Left colon (tissue), 2 donors: ENCODE measurements around the gene CTF1. TPM values are rescaled to one million over a fixed set of nuclear protein-coding genes. Genes with fewer than 3 reads are reported as not detected.

Source experiments
- ATAC-seq: fragments of 200-7000 bp; cut with Tn5 transposase; one replicate; pipeline ENCODE4 v1.9.1; 2020; ENCODE audit warnings: mild to moderate bottlenecking, moderate library complexity
- DNase-seq, 2 donors: peaks; one replicate each; pipeline ENCODE4 v3.0.0-alpha.2; 2020
- intact Hi-C, 2 donors: fragments of 100-400 bp; cut with DNase I in 1 of 2; cut with micrococcal nuclease in 1 of 2; formaldehyde crosslinking; loops; one replicate each; pipeline versions ENCODE4 v1.11.2 to v1.14.0; 2022; cut with DNase I, micrococcal nuclease
- microRNA-seq, 2 donors: library from miRNA; unstranded; fragments of <30 nt; microRNA quantifications; one replicate each; pipeline versions ENCODE4 v1.1.0 to v1.2.0, GENCODE V29; 2020
- total RNA-seq, 2 donors: library from RNA; stranded (reverse); fragmentation: NEBNext Ultra II Directional; extraction: Animal tissue kit (Norgen Biotek cat#: 25700); gene quantifications; one replicate each; pipeline ENCODE4 v1.2.1, GENCODE V29; 2021
- donor health status: DM: no; HTN: no; CAD: no.
- donor health status: DM: yes; HTN: yes; CAD: no.

The CTF1 gene
- total RNA-seq, 2 donors from 2014 or later, result 0.24 to 1.7 TPM

DNA sequence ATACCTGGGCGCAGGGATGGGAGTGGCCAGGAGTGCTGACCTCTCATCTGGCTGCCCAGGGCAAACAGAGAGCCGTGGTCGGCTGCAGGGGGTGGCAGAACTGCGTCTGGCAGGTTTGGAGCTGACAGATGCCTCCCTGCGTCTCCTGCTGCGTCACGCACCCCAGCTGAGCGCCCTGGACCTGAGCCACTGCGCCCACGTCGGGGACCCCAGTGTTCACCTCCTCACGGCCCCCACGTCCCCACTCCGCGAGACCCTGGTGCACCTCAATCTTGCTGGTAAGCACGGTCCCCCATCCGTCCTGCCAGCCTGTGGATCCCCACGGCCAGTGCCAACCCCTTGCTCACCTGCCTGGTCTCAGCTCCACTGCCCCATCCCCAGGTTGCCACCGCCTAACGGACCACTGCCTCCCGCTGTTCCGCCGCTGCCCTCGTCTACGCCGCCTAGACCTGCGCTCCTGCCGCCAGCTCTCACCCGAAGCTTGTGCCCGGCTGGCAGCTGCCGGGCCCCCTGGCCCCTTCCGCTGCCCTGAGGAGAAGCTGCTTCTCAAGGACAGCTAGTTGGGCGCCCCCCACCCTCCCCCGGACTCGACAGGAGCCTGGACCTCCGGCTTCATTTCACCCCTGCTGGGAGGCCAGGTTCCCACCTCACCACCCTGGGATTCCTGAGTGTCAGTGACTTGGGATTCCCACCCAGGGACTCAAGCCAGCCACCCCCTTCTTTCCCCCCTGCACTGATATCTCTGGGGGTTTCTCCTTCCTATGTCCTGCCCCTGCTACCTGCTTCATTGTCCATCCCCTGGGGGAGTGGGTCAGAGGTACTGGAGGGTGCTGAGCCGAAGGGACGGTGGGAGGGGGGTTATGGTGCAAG lies 50.5 kb downstream of the CTF1 start:
- intact Hi-C loops, result no loop called here
- ATAC-seq (no peak), DNase-seq (peak in 1 of 2 donors; percentile 21)

DNA sequence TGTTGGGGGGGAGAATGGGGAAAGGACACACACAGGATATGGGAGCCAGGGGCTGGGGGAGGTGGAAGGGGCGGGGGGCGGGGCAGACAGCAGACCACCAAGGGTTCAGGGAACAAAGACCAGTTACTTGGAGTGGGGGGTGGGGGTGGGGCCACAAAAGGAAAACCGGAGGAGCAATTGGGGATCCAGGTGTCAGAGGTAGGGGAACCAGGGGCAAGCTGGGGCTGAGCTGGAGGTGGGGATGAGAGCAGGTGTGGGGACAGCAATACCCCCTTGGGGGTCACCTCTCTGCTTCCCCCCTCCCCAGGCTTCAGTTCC lies 51.1 kb downstream of the CTF1 start:
- ATAC-seq (no peak), DNase-seq (no peak)
- intact Hi-C loops, result no loop called here

DNA sequence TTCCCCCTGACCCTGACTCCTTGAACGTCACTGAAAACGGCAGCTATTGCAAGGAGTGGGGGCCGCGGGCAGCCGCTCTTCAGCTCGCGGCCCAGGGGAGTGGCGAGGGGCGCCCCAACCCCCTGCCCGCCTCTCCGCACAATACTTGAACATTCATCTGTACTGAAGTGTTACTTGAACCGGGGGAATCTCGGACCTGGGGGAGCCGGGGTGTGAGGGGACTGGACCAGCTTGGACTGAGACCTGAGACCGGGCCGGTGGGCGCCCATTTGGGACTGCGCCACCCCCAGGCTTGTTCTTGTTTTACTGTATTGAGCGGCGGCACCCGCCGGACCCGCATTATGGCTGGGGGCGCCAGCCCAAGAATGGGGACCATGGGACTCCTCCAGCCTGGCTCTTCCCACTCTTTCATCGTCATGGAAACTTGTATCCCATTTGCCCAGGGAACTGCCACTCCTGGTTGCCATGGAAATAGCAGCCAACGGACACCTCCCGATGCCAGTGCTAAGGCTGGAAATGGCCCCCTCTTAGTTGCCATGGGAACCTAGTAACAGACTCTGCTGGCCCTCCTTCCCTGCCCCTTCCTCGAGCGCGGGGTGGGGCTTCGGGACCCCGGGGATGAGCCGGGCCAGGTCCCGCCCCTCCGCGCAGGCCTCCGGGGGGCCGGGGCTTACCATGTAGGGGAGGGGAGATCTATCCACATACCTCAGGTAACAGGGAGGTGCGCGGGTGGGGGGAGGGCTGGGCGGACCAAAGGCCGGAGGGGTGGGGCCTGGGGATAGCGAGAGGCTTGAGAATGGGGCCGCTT lies 51.6 kb downstream of the CTF1 start:
- peak; percentile 66 to 88 for DNase-seq
- ATAC-seq, result peak; percentile 30
- intact Hi-C loops, result no loop called here

DNA sequence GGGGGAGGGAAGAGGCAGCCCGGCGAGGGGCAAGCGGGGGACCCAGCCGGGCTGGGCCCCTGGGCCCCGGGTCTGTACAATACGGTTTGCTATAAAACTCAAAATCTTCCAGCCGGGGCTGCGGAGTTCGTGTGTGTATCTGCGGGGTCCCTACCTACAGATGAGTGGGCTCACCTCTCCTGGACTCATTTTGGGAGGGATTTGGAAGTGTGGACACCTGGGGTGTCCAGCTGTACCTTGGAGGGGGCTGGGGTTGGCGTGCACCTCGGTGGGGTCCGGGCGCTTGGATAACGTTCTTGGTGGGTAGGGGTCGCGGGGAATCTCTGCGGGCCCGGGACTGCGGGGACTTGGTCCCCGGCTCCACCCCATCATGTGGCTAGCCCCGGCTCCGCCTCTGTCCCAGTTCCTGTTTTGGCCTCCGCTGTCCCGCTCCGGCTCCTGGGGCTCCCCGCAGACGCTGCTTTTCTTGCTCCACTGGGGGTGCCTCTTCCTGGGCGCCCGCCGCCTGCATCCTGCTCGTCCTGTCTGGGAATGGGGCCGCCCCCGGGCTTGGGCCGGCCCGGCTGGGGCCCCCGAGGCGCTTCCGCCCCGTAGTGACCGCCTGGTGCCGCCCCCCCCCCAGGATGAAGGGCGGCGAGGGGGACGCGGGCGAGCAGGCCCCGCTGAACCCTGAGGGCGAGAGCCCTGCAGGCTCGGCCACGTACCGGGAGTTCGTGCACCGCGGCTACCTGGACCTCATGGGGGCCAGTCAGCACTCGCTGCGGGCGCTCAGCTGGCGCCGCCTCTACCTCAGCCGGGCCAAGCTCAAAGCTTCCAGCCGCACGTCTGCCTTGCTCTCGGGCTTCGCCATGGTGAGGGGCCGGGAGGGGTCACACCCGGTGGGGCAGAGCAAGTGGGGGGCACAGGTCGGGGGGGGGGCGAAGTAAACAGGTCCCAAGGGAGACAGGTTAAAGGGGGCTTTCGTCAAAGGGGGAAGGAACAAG lies 52.5 kb downstream of the CTF1 start, which contains the start of gene ORAI3:
ORAI3 (plus strand) TSS at position 402 of the 983 bp plus-strand sequence; CDS start at position 624, 222 bp downstream.
- intact Hi-C loops, result no loop called here
- peak; percentile 80 to 82 for DNase-seq
- ATAC-seq, result peak; percentile 59

- intact Hi-C loops, result no loop called here
- DNase-seq, result peak; percentile 77 to 92
- peak; percentile 66 for ATAC-seq
Observed at GRCh38 chr16:30949650-30950515, 53.5 kb downstream of the CTF1 start.

GRCh38 chr16:30950516-30951065 lies 54.2 kb downstream of the CTF1 start:
- no peak for ATAC-seq
- intact Hi-C loops, result no loop called here
- DNase-seq, result no peak

- intact Hi-C loops, result no loop called here
- ATAC-seq (no peak), DNase-seq (no peak)
Observed at GRCh38 chr16:30951193-30951592, 54.8 kb downstream of the CTF1 start.

DNA sequence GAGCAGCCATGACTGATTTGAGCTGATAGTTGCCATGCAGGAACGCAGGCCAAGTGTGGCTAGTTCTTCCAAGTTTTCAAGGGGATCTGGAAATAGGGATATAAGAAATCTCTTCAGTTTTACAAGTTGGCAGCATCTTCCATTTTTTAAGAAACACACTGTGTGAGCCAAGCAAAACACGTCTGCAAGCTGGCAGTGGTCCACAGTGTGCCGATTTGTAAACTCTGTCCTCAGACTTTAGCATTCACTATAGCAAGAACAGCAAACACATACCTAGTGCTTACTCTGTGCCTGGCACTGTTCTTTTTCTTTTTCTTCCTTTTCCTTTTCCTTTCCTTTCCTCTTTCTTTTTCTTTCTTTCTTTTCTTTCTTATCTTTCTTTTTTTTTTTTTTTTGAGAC lies 55.3 kb downstream of the CTF1 start:
- DNase-seq (peak; percentile 36 to 70), ATAC-seq (no peak)
- intact Hi-C loops, result no loop called here

GRCh38 chr16:30953111-30953510 lies 56.7 kb downstream of the CTF1 start:
- intact Hi-C loops, result no loop called here
- DNase-seq (no peak), ATAC-seq (no peak)

Small RNAs within 50 kb of the gene (microRNA-seq; reads per million reads assigned to microRNA genes)
- gene MIR4519 (3.2 to 31.3 reads per million in 2 donors), gene MIR762 (0 to 1.4 reads per million in 2 donors)

Other genes starting within 250 kb of the CTF1 start
- gene PRR14, start 245.7 kb upstream of the CTF1 start, total RNA-seq, result 10 to 100 TPM; 47.6 to 51.0 TPM
- gene FBRS, start 238.2 kb upstream of the CTF1 start, total RNA-seq, result 10 to 100 TPM; 71.8 to 78.8 TPM
- 10 to 100 TPM; 60.6 to 68.3 TPM for gene SRCAP, start 197.4 kb upstream of the CTF1 start, total RNA-seq
- 10 to 100 TPM; 38.0 to 42.8 TPM for gene PHKG2, start 148.2 kb upstream of the CTF1 start, total RNA-seq
- 1 to 10 TPM; 5.9 to 7.8 TPM for gene CFAP119, start 134.6 kb upstream of the CTF1 start, total RNA-seq
- gene RNF40, start 134.3 kb upstream of the CTF1 start, total RNA-seq, result 10 to 100 TPM; 82.9 to 99.8 TPM
- gene ZNF629, start 109.4 kb upstream of the CTF1 start, total RNA-seq, result 10 to 100 TPM; 12.3 to 15.2 TPM
- 10 to 100 TPM; 22.3 to 23.5 TPM for gene BCL7C, start 2.5 kb upstream of the CTF1 start, total RNA-seq
- 10 to 100 TPM; 20.5 to 24.4 TPM for gene FBXL19, start 27.0 kb downstream of the CTF1 start, total RNA-seq
- gene ORAI3, start 52.5 kb downstream of the CTF1 start, total RNA-seq, result 10 to 100 TPM; 12.9 to 21.0 TPM
- gene SETD1A, start 61.1 kb downstream of the CTF1 start, total RNA-seq, result 10 to 100 TPM; 12.2 to 15.0 TPM
- 10 to 100 TPM; 16.9 to 27.2 TPM for gene HSD3B7, start 88.6 kb downstream of the CTF1 start, total RNA-seq
- under 1 TPM; 0.75 to 0.79 TPM for gene STX1B, start 114.0 kb downstream of the CTF1 start, total RNA-seq
- 10 to 100 TPM; 66.9 to 83.3 TPM for gene STX4, start 136.9 kb downstream of the CTF1 start, total RNA-seq
- 10 to 100 TPM in 1 of 2 donors, 1 to 10 TPM in 1; 6.9 to 10.9 TPM for gene ZNF668, start 177.6 kb downstream of the CTF1 start, total RNA-seq
- 10 to 100 TPM; 15.3 to 17.3 TPM for gene ZNF646, start 177.8 kb downstream of the CTF1 start, total RNA-seq
- gene PRSS53, start 192.3 kb downstream of the CTF1 start, total RNA-seq, result 1 to 10 TPM in 1 of 2 donors, under 1 TPM in 1; 0.61 to 1.1 TPM
- 10 to 100 TPM; 28.7 to 40.5 TPM for gene VKORC1, start 198.2 kb downstream of the CTF1 start, total RNA-seq
- 10 to 100 TPM; 34.6 to 36.3 TPM for gene BCKDK, start 211.8 kb downstream of the CTF1 start, total RNA-seq
- 10 to 100 TPM; 61.6 to 76.0 TPM for gene KAT8, start 221.1 kb downstream of the CTF1 start, total RNA-seq
- gene PRSS8, start 239.1 kb downstream of the CTF1 start, total RNA-seq, result 100 to 1,000 TPM; 409 to 428 TPM